VCaP (cell line): ENCODE data around the gene FLOT2.
A peak's percentile ranks its signal among the peaks of the same experiment; 100 is the strongest.
"Not testable (repeated sequence)": the region's sequence is repeated elsewhere in the genome, so short reads cannot be mapped to it uniquely, and the experiment has no call there.

Experiments used
- H3K27ac ChIP-seq: fragments of 450-650 bp; 2 replicates; pipeline ENCODE4 v1.5.1; 2017
- TF ChIP-seq, protein P1 (sequence below): fragments of 450-650 bp; conservative IDR thresholded peaks from 2 replicates; pipeline ENCODE4 v1.5.1; 2017; ENCODE audit warnings: mild to moderate bottlenecking, moderate library complexity

The FLOT2 gene

DNA sequence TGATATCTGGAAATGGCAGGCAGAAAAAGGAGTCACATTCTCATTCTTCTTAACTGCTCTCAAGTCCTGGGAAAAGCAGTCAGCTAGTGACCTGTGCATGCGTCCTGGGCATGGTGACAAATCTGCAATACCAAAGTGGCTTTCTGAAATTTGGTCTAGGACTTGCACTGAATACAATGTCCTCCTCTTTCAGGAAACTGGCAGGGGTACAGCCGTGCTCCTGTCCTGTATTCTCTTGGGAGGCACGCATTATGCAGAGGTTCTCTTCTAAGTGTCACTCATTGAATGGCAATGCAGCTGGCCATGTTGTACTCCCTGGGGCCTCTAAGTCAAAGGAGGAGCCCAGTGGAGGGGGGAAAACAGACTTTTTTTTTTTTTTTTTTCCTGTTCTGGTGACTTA, 43.1 kb upstream of the FLOT2 start:
- peak overlapping the region; percentile 100 for H3K27ac ChIP-seq
- TF ChIP-seq, protein P1, sequence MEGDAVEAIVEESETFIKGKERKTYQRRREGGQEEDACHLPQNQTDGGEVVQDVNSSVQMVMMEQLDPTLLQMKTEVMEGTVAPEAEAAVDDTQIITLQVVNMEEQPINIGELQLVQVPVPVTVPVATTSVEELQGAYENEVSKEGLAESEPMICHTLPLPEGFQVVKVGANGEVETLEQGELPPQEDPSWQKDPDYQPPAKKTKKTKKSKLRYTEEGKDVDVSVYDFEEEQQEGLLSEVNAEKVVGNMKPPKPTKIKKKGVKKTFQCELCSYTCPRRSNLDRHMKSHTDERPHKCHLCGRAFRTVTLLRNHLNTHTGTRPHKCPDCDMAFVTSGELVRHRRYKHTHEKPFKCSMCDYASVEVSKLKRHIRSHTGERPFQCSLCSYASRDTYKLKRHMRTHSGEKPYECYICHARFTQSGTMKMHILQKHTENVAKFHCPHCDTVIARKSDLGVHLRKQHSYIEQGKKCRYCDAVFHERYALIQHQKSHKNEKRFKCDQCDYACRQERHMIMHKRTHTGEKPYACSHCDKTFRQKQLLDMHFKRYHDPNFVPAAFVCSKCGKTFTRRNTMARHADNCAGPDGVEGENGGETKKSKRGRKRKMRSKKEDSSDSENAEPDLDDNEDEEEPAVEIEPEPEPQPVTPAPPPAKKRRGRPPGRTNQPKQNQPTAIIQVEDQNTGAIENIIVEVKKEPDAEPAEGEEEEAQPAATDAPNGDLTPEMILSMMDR: no peak

- peak overlapping the region; percentile 100 for H3K27ac ChIP-seq
- TF ChIP-seq, protein P1: no peak
These were observed 42.6 kb upstream of the FLOT2 start for GRCh38 chr17:28940142-28940541.

DNA sequence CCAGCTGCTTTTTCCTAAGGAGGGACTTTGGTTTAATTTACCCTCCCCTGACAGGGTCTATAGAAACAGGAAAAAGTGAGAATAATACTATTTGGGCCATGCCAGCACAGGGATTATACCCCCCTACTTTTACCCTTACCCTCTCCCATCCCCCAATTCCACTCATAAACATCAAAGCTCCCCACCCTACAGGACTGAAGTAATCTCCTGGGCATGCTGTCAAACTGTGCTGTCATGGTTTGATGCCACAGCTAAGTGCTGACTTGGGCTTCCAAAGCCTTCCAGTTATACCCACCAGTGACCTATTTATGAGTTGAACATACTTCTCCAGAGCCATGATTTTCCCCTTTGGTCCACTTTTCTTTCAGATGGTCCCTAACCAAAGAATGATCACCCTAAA, 41.0 kb upstream of the FLOT2 start:
- TF ChIP-seq, protein P1: no peak
- peak overlapping the region; percentile 20 for H3K27ac ChIP-seq

DNA sequence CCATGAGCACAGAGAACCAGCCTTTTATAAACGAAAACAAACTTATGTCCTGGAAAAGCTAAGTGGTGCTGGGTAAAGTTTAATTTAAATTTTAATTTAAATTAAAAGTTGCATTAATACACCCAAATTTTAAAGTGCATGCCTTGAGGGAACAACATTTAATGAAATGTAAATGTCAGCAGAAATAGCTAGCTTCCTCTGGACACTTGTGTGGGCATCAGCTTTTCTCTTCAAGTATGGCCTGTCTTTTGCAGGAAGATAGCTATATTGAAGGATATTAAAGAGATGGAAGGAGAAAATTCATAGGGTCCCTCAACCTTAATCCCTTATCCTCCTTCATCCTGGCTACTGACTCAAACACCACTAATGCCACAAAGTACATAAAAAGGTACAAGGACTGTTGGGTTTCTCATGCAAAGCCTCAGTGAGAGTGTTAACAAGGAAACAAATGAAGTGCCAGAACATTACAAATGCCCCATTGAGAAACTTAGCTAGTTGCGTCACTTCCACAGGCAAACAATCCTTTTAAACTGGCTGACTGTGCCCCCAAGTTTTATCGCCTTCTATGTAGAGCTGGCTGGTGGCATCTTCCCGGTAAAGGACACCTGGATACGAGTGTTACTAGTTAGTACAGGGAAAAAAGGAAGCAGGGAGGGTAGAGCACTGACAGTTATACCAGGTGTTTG, 39.7 kb upstream of the FLOT2 start:
- peak overlapping the region; percentile 20 for H3K27ac ChIP-seq
- TF ChIP-seq, protein P1: no peak

- TF ChIP-seq, protein P1: no peak
- H3K27ac ChIP-seq: no peak overlapping the region
These were observed 38.4 kb upstream of the FLOT2 start for GRCh38 chr17:28935744-28936460.

- H3K27ac ChIP-seq: not testable (repeated sequence)
These were observed 37.0 kb upstream of the FLOT2 start for GRCh38 chr17:28934508-28934907.

DNA sequence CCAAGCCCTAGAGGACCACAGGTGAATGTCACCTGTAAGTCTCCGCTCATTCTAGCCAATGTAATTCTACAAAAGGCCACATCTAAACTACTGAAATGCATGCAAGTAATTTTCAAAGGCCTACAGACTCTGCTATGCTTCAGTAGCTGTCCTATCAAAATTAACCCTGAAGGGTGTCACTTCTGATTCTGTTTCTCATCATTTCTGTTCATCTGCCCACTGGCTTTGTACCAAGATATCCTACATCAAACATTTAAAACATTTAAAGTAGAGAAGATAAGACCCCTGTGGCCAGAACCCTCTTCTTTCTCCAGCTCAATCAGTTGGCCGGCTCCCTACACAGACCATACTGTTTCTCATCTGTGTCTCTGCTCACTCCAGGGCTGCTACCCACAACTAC, 32.3 kb upstream of the FLOT2 start:
- H3K27ac ChIP-seq: 0 out of 2 replicates have a peak overlapping the region, but pooled peaks have one; percentile 4
- TF ChIP-seq, protein P1: 0 out of 2 replicates have a peak, but pooled peaks have one; percentile 15

DNA sequence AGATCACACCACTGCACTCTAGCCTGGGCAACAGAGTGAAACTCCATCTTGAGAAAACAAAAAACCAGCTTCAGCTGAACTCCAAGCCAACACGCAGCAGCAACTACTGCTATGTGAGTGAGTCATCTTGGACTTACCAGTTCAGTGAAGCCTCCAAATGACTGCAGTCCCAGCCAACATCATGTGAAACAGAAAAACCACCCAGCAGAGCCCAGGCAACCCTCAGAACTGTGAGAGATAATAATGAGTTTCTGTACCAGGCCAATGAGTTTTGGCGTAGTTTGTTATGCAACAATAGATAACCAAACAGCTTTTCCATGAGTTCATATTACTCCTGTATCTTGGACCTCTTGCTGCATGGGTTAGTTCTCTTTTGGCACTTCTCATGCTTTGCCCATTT, 30.5 kb upstream of the FLOT2 start:
- TF ChIP-seq, protein P1: no peak
- no peak overlapping the region for H3K27ac ChIP-seq
